NCI-H2227 treated with DMSO at 0.1 percent for 48 hours (cell line): Measurements from ENCODE around the gene HBEGF.
"Not testable (repeated sequence)": the region's sequence is repeated elsewhere in the genome, so short reads cannot be mapped to it uniquely, and the experiment has no call there.

Experiments
- DNase-seq: peaks from one replicate; lab custom pipeline; 2025; lab: John Stamatoyannopoulos, UW

The HBEGF gene

GRCh38 chr5:140360681-140361479, 14.5 kb upstream of the HBEGF start:
- DNase-seq, result no peak

- no peak for DNase-seq
Observed at GRCh38 chr5:140360101-140360500, 13.7 kb upstream of the HBEGF start, which contains the start of gene SLC4A9. Gene SLC4A9 (plus strand): TSS chr5:140360194. CDS start chr5:140360237, 43 bp downstream.

GRCh38 chr5:140358738-140359310, 12.4 kb upstream of the HBEGF start:
- DNase-seq, result no peak

GRCh38 chr5:140357726-140358093, 11.3 kb upstream of the HBEGF start:
- DNase-seq, result peak; percentile 81

GRCh38 chr5:140356853-140357725, 10.7 kb upstream of the HBEGF start:
- no peak for DNase-seq

- no peak for DNase-seq
Observed at GRCh38 chr5:140355546-140355945, 9.1 kb upstream of the HBEGF start.

GRCh38 chr5:140351609-140352334, 5.4 kb upstream of the HBEGF start:
- DNase-seq, result peak; percentile 64

GRCh38 chr5:140349244-140349643, 2.8 kb upstream of the HBEGF start:
- no peak for DNase-seq

GRCh38 chr5:140348104-140348503, 1.7 kb upstream of the HBEGF start:
- no peak for DNase-seq

- DNase-seq, result no peak
Observed at GRCh38 chr5:140347360-140347759, 957 bp upstream of the HBEGF start.

- peak; percentile 27 for DNase-seq
Observed at GRCh38 chr5:140345919-140346347, 470 bp downstream of the HBEGF start.

GRCh38 chr5:140344683-140345423, 1.6 kb downstream of the HBEGF start:
- no peak for DNase-seq

- not testable (repeated sequence) for DNase-seq
Observed at GRCh38 chr5:140343849-140344248, 2.6 kb downstream of the HBEGF start.

GRCh38 chr5:140342896-140343295, 3.5 kb downstream of the HBEGF start:
- no peak for DNase-seq

GRCh38 chr5:140342287-140342686, 4.1 kb downstream of the HBEGF start:
- DNase-seq, result no peak

- DNase-seq, result no peak
Observed at GRCh38 chr5:140341591-140341990, 4.8 kb downstream of the HBEGF start.

GRCh38 chr5:140340605-140341121, 5.7 kb downstream of the HBEGF start:
- no peak for DNase-seq

GRCh38 chr5:140339636-140340035, 6.8 kb downstream of the HBEGF start:
- DNase-seq, result no peak

GRCh38 chr5:140338908-140339307, 7.5 kb downstream of the HBEGF start:
- no peak for DNase-seq

GRCh38 chr5:140338336-140338735, 8.1 kb downstream of the HBEGF start:
- no peak for DNase-seq

GRCh38 chr5:140337880-140338279, 8.5 kb downstream of the HBEGF start:
- DNase-seq, result no peak
